ENCODE measurements around the gene PARD6G. TPM values are rescaled to one million over a fixed set of nuclear protein-coding genes. Genes with fewer than 3 reads are reported as not detected.

Gene PARD6G
- total and polyA plus RNA-seq, 10 of the 15 experiments (the other 5 are each of a cell fraction or from before 2014, with no cell fraction given), result 0.20 to 2.0 (median 0.60) TPM

DNA sequence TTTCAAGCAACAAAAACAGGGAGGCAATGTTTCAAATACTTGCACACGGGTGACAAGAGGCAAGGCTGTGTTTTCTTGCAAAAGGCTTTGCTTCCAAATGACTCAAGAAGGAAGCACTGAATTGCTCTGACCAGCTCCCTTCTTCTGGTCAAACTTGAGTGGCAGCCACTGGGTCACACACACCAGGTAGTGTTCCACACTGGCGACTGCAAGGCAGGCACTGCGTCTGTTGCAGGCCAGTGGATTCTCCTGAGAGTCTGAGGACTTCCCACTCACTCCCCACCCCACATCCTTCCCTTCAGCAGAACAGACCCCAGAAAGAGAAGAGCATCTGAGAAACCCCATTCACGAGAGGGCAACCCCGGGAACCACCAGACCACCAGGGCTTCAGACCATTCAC, 19.8 kb downstream of the PARD6G start:
- Histone ChIP-seq H3K9me3 (replicated peaks; ENCODE audit: control insufficient read depth, insufficient read depth, low read length) (no peaks in the 10 kb centered on the region; the same call in 2 of the 3 replicates), H2AFZ (ENCODE audit: control insufficient read depth, low read depth, low read length) (no peak overlapping the region), H4K20me1 (ENCODE audit: control insufficient read depth, insufficient read depth) (no peaks in the 10 kb centered on the region), H3K4me1 (ENCODE audit: control insufficient read depth, insufficient read depth, low read length) (no peaks in the 10 kb centered on the region), H3K27ac (ENCODE audit: control insufficient read depth, insufficient read depth) (no peak overlapping the region), H3K79me2 (ENCODE audit: control insufficient read depth, insufficient read depth, low read length) (no peaks in the 10 kb centered on the region), H3K4me3 (no peak overlapping the region), H3K27me3 (replicated peaks in 1 of 2; ENCODE audit: control insufficient read depth in 2 of 2, insufficient read depth in 2 of 2, low read length in 1 of 2) (peaks cover 0 to 6% of the 10 kb centered on the region in 2 experiments; a peak in 1 of 4 replicates), H3K4me2 (ENCODE audit: control insufficient read depth, insufficient read depth) (no peak overlapping the region), H3K36me3 (ENCODE audit: control insufficient read depth in 2 of 2, insufficient read depth in 2 of 2, low read length in 1 of 2) (no peaks in the 10 kb centered on the region), H3K9ac (ENCODE audit: control insufficient read depth, insufficient read depth, low read length) (no peak overlapping the region)
- POLR2A ChIA-PET, result interaction anchor here (1.4 kb wide), 1 partner anchor 25 kb away, joined by 5 read pairs; no protein-coding TSS in a partner anchor
- DNase-seq (ENCODE audit: low read depth, low spot score) (no peak), ATAC-seq (peak; percentile 48), FAIRE-seq (no peak)
- intact Hi-C loops (cut with micrococcal nuclease; ENCODE audit: unreplicated experiment) (no loop called here), in situ Hi-C loops (cut with MboI) (no loop called here)
- BruUV-seq (replicated peaks), result no TSS peak
- RAD21 ChIA-PET (ENCODE audit: unreplicated experiment), result interaction anchor here (0.6 to 1.6 kb wide), 3 partner anchors 14 to 27 kb away, joined by 3 to 4 read pairs (median 3); no protein-coding TSS in a partner anchor
- TF ChIP-seq, protein P1, sequence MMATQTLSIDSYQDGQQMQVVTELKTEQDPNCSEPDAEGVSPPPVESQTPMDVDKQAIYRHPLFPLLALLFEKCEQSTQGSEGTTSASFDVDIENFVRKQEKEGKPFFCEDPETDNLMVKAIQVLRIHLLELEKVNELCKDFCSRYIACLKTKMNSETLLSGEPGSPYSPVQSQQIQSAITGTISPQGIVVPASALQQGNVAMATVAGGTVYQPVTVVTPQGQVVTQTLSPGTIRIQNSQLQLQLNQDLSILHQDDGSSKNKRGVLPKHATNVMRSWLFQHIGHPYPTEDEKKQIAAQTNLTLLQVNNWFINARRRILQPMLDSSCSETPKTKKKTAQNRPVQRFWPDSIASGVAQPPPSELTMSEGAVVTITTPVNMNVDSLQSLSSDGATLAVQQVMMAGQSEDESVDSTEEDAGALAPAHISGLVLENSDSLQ (IDR thresholded peaks at IDR 0.05), result 0 out of 2 replicates have a peak, but pooled peaks have one; percentile 20
- TF ChIP-seq BHLHE40 (IDR thresholded peaks at IDR 0.05; ENCODE audit: borderline replicate concordance in 1 of 2, low read depth in 2 of 2, low read length in 1 of 2) (peak in 1 of 2 experiments; percentile 32; a peak in 1 of 4 replicates), ESRRA (IDR thresholded peaks at IDR 0.05; ENCODE audit: low read length) (no peak), NR2F1 (conservative IDR thresholded peaks at IDR 0.05) (0 out of 2 replicates have a peak, but pooled peaks have one; percentile 23)
- 12% methylated on average over 5 of the region's 5 CpGs for WGBS (ENCODE audit: insufficient coverage, insufficient replicate concordance, low lambda C conversion rate, missing lambda C conversion rate)
- CTCF ChIA-PET, result interaction anchor here (2.7 kb wide), 1 partner anchor 14 kb away, joined by 7 read pairs; no protein-coding TSS in a partner anchor
- SMC1A ChIA-PET (ENCODE audit: uncharacterized antibody, unreplicated experiment), result interaction anchor here (0.7 kb wide), 1 partner anchor 24 kb away, joined by 4 read pairs; no protein-coding TSS in a partner anchor

DNA sequence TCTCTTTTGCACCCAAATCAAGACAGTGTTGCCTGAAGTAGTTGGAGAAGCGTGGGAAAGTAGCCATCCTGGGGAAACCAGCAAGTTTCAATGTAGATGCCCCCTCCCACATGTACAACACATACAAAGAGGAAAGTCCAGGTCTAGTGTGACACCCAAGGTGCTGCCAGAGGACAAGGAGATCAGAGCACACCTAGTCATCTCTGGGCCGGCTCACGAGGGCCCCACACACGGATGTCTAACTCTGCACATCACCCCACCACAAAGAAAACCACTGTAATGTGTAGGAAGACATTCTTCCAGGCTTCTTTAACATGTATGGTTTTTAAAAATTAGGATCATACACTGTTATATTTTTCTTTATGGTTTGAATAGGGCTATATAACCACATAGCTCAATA, 21.6 kb downstream of the PARD6G start:
- ChIA-PET SMC1A (ENCODE audit: uncharacterized antibody, unreplicated experiment) (interaction anchor here (1.4 to 3.1 kb wide), 3 partner anchors 10 to 15 kb away, joined by 6 to 14 read pairs (median 13); no protein-coding TSS in a partner anchor), POLR2A (no interaction called here), CTCF (interaction anchor here (0.6 to 2.7 kb wide), 3 partner anchors 12 to 24 kb away, joined by 3 to 7 read pairs (median 5); no protein-coding TSS in a partner anchor), RAD21 (ENCODE audit: unreplicated experiment) (interaction anchor here (1.4 to 2.0 kb wide), 2 partner anchors 12 to 46 kb away, joined by 6 read pairs; no protein-coding TSS in a partner anchor)
- in situ Hi-C loops (cut with MboI) (no loop called here), intact Hi-C loops (cut with micrococcal nuclease; ENCODE audit: unreplicated experiment) (no loop called here)
- no peak overlapping the region for H3K9ac ChIP-seq (ENCODE audit: control insufficient read depth, insufficient read depth, low read length)
- H3K27ac ChIP-seq (ENCODE audit: control insufficient read depth, insufficient read depth), result no peak overlapping the region
- TF ChIP-seq MTA2 (IDR thresholded peaks at IDR 0.05; ENCODE audit: low read depth) (peak; percentile 25; the same call in 1 of the 2 replicates), BHLHE40 (IDR thresholded peaks at IDR 0.05; ENCODE audit: borderline replicate concordance in 1 of 2, low read depth in 2 of 2, low read length in 1 of 2) (peak in 1 of 2 experiments; percentile 33; a peak in 1 of 4 replicates), POLR2AphosphoS2 (IDR thresholded peaks at IDR 0.05; ENCODE audit: low read depth, low read length) (no peak), ZBED1 (IDR thresholded peaks at IDR 0.05; ENCODE audit: borderline replicate concordance) (no peak), STAT3 (IDR thresholded peaks at IDR 0.05; ENCODE audit: low read depth, low read length) (no peak)
- TF ChIP-seq, protein P2, sequence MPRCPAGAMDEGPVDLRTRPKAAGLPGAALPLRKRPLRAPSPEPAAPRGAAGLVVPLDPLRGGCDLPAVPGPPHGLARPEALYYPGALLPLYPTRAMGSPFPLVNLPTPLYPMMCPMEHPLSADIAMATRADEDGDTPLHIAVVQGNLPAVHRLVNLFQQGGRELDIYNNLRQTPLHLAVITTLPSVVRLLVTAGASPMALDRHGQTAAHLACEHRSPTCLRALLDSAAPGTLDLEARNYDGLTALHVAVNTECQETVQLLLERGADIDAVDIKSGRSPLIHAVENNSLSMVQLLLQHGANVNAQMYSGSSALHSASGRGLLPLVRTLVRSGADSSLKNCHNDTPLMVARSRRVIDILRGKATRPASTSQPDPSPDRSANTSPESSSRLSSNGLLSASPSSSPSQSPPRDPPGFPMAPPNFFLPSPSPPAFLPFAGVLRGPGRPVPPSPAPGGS (IDR thresholded peaks at IDR 0.05; ENCODE audit: borderline replicate concordance, insufficient read depth, low read depth, low read length, poor library complexity, severe bottlenecking), result no peak
- TF ChIP-seq, protein P3, sequence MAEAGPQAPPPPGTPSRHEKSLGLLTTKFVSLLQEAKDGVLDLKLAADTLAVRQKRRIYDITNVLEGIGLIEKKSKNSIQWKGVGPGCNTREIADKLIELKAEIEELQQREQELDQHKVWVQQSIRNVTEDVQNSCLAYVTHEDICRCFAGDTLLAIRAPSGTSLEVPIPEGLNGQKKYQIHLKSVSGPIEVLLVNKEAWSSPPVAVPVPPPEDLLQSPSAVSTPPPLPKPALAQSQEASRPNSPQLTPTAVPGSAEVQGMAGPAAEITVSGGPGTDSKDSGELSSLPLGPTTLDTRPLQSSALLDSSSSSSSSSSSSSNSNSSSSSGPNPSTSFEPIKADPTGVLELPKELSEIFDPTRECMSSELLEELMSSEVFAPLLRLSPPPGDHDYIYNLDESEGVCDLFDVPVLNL (IDR thresholded peaks at IDR 0.05; ENCODE audit: low read depth, low read length), result no peak
- H3K36me3 ChIP-seq (ENCODE audit: control insufficient read depth in 2 of 2, insufficient read depth in 2 of 2, low read length in 1 of 2), result no peaks in the 10 kb centered on the region
- 7% methylated on average over 4 of the region's 4 CpGs for WGBS (ENCODE audit: insufficient coverage, insufficient replicate concordance, low lambda C conversion rate, missing lambda C conversion rate)
- no peaks in the 10 kb centered on the region for H3K79me2 ChIP-seq (ENCODE audit: control insufficient read depth, insufficient read depth, low read length)
- no peak overlapping the region for H2AFZ ChIP-seq (ENCODE audit: control insufficient read depth, low read depth, low read length)
- H3K9me3 ChIP-seq (replicated peaks; ENCODE audit: control insufficient read depth, insufficient read depth, low read length), result no peaks in the 10 kb centered on the region
- DNase-seq (ENCODE audit: low read depth, low spot score) (no peak), FAIRE-seq (no peak), ATAC-seq (peak; percentile 73)
- no peak overlapping the region for H3K4me3 ChIP-seq
- H3K4me1 ChIP-seq (ENCODE audit: control insufficient read depth, insufficient read depth, low read length), result no peaks in the 10 kb centered on the region
- H3K27me3 ChIP-seq (replicated peaks in 1 of 2; ENCODE audit: control insufficient read depth in 2 of 2, insufficient read depth in 2 of 2, low read length in 1 of 2), result peaks cover 0 to 6% of the 10 kb centered on the region in 2 experiments; a peak in 1 of 4 replicates
- H4K20me1 ChIP-seq (ENCODE audit: control insufficient read depth, insufficient read depth), result no peaks in the 10 kb centered on the region
- BruUV-seq (replicated peaks), result no TSS peak
- no peak overlapping the region for H3K4me2 ChIP-seq (ENCODE audit: control insufficient read depth, insufficient read depth)

All from GM12878 (cell line).